ENCODE measurements around the gene SSNA1.

DNA sequence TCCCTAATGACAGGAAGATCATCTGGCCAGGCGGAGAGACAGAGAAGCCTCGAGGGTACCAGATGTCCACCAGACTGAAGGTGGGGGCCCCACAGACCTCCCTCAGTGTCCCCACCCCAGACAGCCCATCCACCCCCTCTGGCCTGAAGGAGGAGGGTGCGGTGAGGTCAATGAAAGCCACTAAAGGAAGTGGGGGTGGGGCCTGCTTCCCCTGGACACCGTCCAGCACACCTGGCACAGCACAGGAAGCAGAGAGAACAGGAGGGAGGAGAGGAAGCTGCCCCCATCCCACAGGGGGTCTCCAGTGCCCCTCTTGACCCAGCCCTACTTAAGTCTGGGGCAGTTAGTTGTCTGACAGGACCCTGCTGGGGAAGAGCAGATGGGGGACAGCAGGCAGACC lies 29.9 kb upstream of the SSNA1 start:
- TF ChIP-seq, protein P1, sequence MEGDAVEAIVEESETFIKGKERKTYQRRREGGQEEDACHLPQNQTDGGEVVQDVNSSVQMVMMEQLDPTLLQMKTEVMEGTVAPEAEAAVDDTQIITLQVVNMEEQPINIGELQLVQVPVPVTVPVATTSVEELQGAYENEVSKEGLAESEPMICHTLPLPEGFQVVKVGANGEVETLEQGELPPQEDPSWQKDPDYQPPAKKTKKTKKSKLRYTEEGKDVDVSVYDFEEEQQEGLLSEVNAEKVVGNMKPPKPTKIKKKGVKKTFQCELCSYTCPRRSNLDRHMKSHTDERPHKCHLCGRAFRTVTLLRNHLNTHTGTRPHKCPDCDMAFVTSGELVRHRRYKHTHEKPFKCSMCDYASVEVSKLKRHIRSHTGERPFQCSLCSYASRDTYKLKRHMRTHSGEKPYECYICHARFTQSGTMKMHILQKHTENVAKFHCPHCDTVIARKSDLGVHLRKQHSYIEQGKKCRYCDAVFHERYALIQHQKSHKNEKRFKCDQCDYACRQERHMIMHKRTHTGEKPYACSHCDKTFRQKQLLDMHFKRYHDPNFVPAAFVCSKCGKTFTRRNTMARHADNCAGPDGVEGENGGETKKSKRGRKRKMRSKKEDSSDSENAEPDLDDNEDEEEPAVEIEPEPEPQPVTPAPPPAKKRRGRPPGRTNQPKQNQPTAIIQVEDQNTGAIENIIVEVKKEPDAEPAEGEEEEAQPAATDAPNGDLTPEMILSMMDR (IDR thresholded peaks at IDR 0.05; ENCODE audit: poor library complexity): no peak
- no peak for TF ChIP-seq EZH2 (IDR thresholded peaks at IDR 0.05; ENCODE audit: borderline replicate concordance)

Measured in hepatocyte (in vitro differentiated cells).